Heart right ventricle (tissue), 16 donors: Measurements from ENCODE around the gene PIGV. TPM values are rescaled to one million over a fixed set of nuclear protein-coding genes. Genes with fewer than 3 reads are reported as not detected.

Experiments
- ATAC-seq, 8 donors: fragments of 200-7000 bp; cut with Tn5 transposase; one replicate each; pipeline ENCODE4 v1.9.1; 2020; ENCODE audit warnings: mild to moderate bottlenecking in 8 of 8, moderate library complexity in 8 of 8, moderate number of reproducible peaks in 1 of 8
- DNase-seq, 2 donors: peaks; one replicate each; pipeline ENCODE4 v3.0.0-alpha.2; 2020
- H3K27ac ChIP-seq, 10 donors: fragments of 200-600 bp; sonication (generic) in 2 of 10; one replicate each; pipeline versions ENCODE4 v1.5.0 to v1.8.0; 2020 to 2022; ENCODE audit warnings: mild to moderate bottlenecking in 3 of 10
- H3K27me3 ChIP-seq, 7 donors: fragments of 200-600 bp; one replicate each; pipeline ENCODE4 v1.8.0; 2021 to 2022; ENCODE audit warnings: mild to moderate bottlenecking in 2 of 7
- H3K36me3 ChIP-seq, 9 donors: fragments of 200-600 bp; sonication (generic) in 1 of 9; one replicate each; pipeline versions ENCODE4 v1.5.0 to v1.8.0; 2020 to 2022; ENCODE audit warnings: mild to moderate bottlenecking in 2 of 9
- H3K4me1 ChIP-seq, 9 donors: fragments of 200-600 bp; sonication (generic) in 1 of 9; one replicate each; pipeline versions ENCODE4 v1.5.0 to v1.8.0; 2020 to 2022; ENCODE audit warnings: mild to moderate bottlenecking in 4 of 9
- H3K4me3 ChIP-seq, 10 donors: fragments of 200-600 bp; sonication (generic) in 2 of 10; one replicate each; pipeline versions ENCODE4 v1.5.0 to v1.8.0; 2020 to 2022; ENCODE audit warnings: mild to moderate bottlenecking in 7 of 10, moderate library complexity in 2 of 10
- H3K9me3 ChIP-seq, 11 donors: fragments of 200-600 bp in 10 of 11; sonication (generic) in 2 of 11; one replicate each; pipeline versions ENCODE4 v1.5.0 to v1.8.0; 2013 to 2022; ENCODE audit warnings: mild to moderate bottlenecking in 2 of 11, control low read depth in 1 of 11, moderate library complexity in 1 of 11
- WGBS, 2 donors: extraction: QIAGEN DNeasy Blood & Tissue Kit; methylation state at CpG; one replicate each; pipeline ENCODE4 v1.1.7; 2013; ENCODE audit warnings: inconsistent platforms in 1 of 2; 5-methylcytosine and 5-hydroxymethylcytosine counted together
- intact Hi-C, 10 donors: fragments of 100-400 bp; cut with DNase I; formaldehyde crosslinking; loops; one replicate each; pipeline versions ENCODE4 v1.11.1 to v1.14.2; 2022
- polyA plus RNA-seq, 2 donors: library from polyadenylated mRNA; stranded (reverse); fragments of 200-250 nt; gene quantifications; one replicate each; pipeline ENCODE4 v1.2.3, GENCODE V29; 2013
- total RNA-seq, 10 donors: library from RNA; stranded (reverse); fragmentation: NEBNext Ultra II Directional in 3 of 10; extraction: Animal tissue kit (Norgen Biotek cat#: 25700) in 3 of 10; gene quantifications; one replicate each; pipeline versions ENCODE4 v1.2.1 to v1.2.4, GENCODE V29; 2021 to 2023
- TF ChIP-seq, protein P1 (sequence below), 9 donors: fragments of 200-600 bp; sonication (generic) in 2 of 9; IDR thresholded peaks; one replicate each; pipeline versions ENCODE4 v1.5.0 to v1.8.0; 2021 to 2022; ENCODE audit warnings: antibody characterized with exemption in 9 of 9, mild to moderate bottlenecking in 5 of 9, moderate library complexity in 1 of 9
- donor health status: Arrhythmogenic right ventricular cardiomyopathy.
- donor health status: ischemic (EF 13 %, LVEDD 7.1; RV severe dilation, severe dysfunction).
- donor health status: healthy with polysubstance abuse.
- donor health status: DM: no; HTN: yes; CAD: no.
- donor health status: DM: no; HTN: no; CAD: no.
- donor health status: ischemic (EF 25% LVEDD 6.9; RV normal size, moderate dysfunction).
- donor health status: ischemic (EF 25% LVEDD 5.7; RV mildly dilated, moderate dysfunction).
- donor health status: healthy.
- donor health status: DM: yes; HTN: yes; CAD: no.
- donor health status: Ischemic cardiomyopathy.
- donor health status: ischemic (EF 35%, LVEDD 5.7; RV mildly dilated, moderate dysfunction).
- donor health status: nonischemic (EF 11% LVEDD 7.7; RV severe dilation, severe dysfunction).
- donor health status: DM: yes; HTN: yes; CAD: no.
- donor health status: PGD.
- donor health status: ischemic (EF 29% LVEDD 5.4; RV normal size, mild dysfunction).
- donor health status: nonischemic (EF 23%, LVEDD 6.1; RV moderate dilation, normal function).

PIGV gene
- total and polyA plus RNA-seq, 12 donors, result 2.7 to 7.5 (median 4.1) TPM

- 56 to 71% methylated on average over 11 of the region's 11 CpGs for WGBS, 2 donors
- TF ChIP-seq, protein P1, sequence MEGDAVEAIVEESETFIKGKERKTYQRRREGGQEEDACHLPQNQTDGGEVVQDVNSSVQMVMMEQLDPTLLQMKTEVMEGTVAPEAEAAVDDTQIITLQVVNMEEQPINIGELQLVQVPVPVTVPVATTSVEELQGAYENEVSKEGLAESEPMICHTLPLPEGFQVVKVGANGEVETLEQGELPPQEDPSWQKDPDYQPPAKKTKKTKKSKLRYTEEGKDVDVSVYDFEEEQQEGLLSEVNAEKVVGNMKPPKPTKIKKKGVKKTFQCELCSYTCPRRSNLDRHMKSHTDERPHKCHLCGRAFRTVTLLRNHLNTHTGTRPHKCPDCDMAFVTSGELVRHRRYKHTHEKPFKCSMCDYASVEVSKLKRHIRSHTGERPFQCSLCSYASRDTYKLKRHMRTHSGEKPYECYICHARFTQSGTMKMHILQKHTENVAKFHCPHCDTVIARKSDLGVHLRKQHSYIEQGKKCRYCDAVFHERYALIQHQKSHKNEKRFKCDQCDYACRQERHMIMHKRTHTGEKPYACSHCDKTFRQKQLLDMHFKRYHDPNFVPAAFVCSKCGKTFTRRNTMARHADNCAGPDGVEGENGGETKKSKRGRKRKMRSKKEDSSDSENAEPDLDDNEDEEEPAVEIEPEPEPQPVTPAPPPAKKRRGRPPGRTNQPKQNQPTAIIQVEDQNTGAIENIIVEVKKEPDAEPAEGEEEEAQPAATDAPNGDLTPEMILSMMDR (IDR thresholded peaks at IDR 0.05), result no peak
- H3K27ac ChIP-seq, result no peak overlapping the region
These were observed 8.6 kb upstream of the PIGV start for GRCh38 chr1:26779098-26779668.

GRCh38 chr1:26780344-26780957, 7.3 kb upstream of the PIGV start:
- WGBS, 2 donors, result 89% methylated on average over 21 of the region's 21 CpGs

More at GRCh38 chr1:26779098-26779668, 8.6 kb upstream of the PIGV start:
- ATAC-seq (no peak), DNase-seq (no peak)
- no peaks in the 10 kb centered on the region for H3K27me3 ChIP-seq
- H3K4me3 ChIP-seq, result no peak overlapping the region
- no peaks in the 10 kb centered on the region for H3K9me3 ChIP-seq
- H3K36me3 ChIP-seq, result peaks cover 0 to 91% (median 59%) of the 10 kb centered on the region in 9 donors
- intact Hi-C loops, result no loop called here
- H3K4me1 ChIP-seq, result peaks cover 6 to 40% (median 31%) of the 10 kb centered on the region in 9 donors

DNA sequence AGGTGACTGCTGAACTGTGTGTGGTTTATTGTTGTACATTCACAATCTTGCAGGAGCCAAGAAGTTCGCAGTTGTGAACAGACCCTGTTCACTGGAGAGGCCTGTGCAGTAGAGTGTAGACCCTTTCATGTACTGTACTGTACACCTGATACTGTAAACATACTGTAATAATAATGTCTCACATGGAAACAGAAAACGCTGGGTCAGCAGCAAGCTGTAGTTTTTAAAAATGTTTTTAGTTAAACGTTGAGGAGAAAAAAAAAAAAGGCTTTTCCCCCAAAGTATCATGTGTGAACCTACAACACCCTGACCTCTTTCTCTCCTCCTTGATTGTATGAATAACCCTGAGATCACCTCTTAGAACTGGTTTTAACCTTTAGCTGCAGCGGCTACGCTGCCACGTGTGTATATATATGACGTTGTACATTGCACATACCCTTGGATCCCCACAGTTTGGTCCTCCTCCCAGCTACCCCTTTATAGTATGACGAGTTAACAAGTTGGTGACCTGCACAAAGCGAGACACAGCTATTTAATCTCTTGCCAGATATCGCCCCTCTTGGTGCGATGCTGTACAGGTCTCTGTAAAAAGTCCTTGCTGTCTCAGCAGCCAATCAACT, 6.4 kb upstream of the PIGV start:
- H3K4me3 ChIP-seq, result no peak overlapping the region
- WGBS, 2 donors, result 51 to 65% methylated on average over 11 of the region's 11 CpGs
- ATAC-seq, result no peak
- no peaks in the 10 kb centered on the region for H3K27me3 ChIP-seq
- H3K9me3 ChIP-seq, result no peaks in the 10 kb centered on the region
- peak overlapping the region in 5 of 10 donors; percentile 5 to 99 (median 15) for H3K27ac ChIP-seq
- H3K4me1 ChIP-seq, result peaks cover 17 to 61% (median 53%) of the 10 kb centered on the region in 9 donors
- TF ChIP-seq, protein P1 (IDR thresholded peaks at IDR 0.05), result no peak
- H3K36me3 ChIP-seq, result peaks cover 0 to 69% (median 38%) of the 10 kb centered on the region in 9 donors
- no peak for DNase-seq
- intact Hi-C loops, result loop anchor here in 3 of 10 donors (5.0 to 10.0 kb wide), 3 partner anchors 44 to 87 kb away; partner anchors contain the start of gene ARID1A (in 1 of the 3)

More at GRCh38 chr1:26780344-26780957, 7.3 kb upstream of the PIGV start:
- no peaks in the 10 kb centered on the region for H3K9me3 ChIP-seq
- TF ChIP-seq, protein P1 (IDR thresholded peaks at IDR 0.05), result no peak
- H3K27me3 ChIP-seq, result no peaks in the 10 kb centered on the region
- intact Hi-C loops, result loop anchor here in 3 of 10 donors (5.0 to 10.0 kb wide), 3 partner anchors 43 to 86 kb away; partner anchors contain the start of gene ARID1A (in 1 of the 3)
- H3K4me1 ChIP-seq, result peaks cover 12 to 53% (median 44%) of the 10 kb centered on the region in 9 donors
- H3K36me3 ChIP-seq, result peaks cover 0 to 78% (median 47%) of the 10 kb centered on the region in 9 donors
- no peak overlapping the region for H3K4me3 ChIP-seq
- ATAC-seq (no peak), DNase-seq (no peak)
- no peak overlapping the region for H3K27ac ChIP-seq

DNA sequence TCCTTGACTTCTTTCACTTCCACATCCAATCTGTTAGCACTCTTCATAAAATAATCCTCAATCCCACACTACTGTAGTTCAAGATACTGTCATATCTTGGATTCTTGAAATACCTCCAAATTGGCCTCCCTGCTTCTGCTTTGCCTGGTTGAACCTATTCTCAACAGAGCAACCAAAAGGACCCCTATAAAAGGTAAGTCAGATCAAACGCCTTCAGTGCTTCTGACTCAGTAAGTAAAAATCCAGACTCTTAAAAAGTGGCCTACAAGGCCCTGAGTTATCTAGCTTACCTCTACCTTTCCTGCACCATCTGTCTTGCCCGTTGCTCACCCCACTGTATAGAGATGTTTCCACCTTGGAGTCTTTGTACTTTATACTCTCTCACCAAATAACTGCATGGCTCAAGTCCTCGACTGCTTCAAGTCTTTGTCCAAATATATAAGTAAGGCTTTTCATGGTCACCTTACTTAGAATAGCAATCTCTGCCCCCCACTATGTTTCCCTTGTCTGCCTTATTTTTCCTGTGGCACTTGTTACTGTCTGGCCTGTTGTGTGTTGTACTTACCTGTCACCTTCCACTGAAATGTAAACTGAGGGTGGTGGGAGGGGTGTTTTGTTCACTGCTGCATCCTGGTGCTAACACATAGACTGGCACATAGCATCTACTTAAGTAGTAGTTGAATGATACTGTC, 5.1 kb upstream of the PIGV start:
- Histone ChIP-seq H3K4me3 (no peak overlapping the region), H3K9me3 (no peaks in the 10 kb centered on the region), H3K27me3 (no peaks in the 10 kb centered on the region), H3K4me1 (peaks cover 22 to 73% (median 63%) of the 10 kb centered on the region in 9 donors), H3K27ac (peak overlapping the region in 5 of 10 donors; percentile 98 to 100 (median 99)), H3K36me3 (peaks cover 0 to 56% (median 25%) of the 10 kb centered on the region in 9 donors)
- intact Hi-C loops, result loop anchor here in 3 of 10 donors (5.0 to 10.0 kb wide), 3 partner anchors 45 to 88 kb away; partner anchors contain the start of gene ARID1A (in 1 of the 3)
- WGBS, 2 donors, result 51 to 69% methylated on average over 3 of the region's 3 CpGs
- ATAC-seq (no peak), DNase-seq (no peak)
- TF ChIP-seq, protein P1 (IDR thresholded peaks at IDR 0.05), result no peak
